Activated CD4-positive, alpha-beta T cell treated with anti-CD3 and anti-CD28 coated beads, Interleukin-2, Interleukin-6, amounts not matched to agents 100 ng/mL and 50 ng/mL, durations not matched to agents 16 hours and 8 hours (primary cell): Measurements from ENCODE around the gene LCA5.
"Not testable (repeated sequence)": the region's sequence is repeated elsewhere in the genome, so short reads cannot be mapped to it uniquely, and the experiment has no call there.

Source experiments
- DNase-seq: peaks from one replicate; pipeline ENCODE4 v3.0.0-alpha.2; 2020

LCA5 gene

GRCh38 chr6:79536954-79537747 lies at the start of gene LCA5:
LCA5 (minus strand) TSS chr6:79537430; CDS start chr6:79518894, 18,536 bp downstream.
- DNase-seq = peak; percentile 91

DNA sequence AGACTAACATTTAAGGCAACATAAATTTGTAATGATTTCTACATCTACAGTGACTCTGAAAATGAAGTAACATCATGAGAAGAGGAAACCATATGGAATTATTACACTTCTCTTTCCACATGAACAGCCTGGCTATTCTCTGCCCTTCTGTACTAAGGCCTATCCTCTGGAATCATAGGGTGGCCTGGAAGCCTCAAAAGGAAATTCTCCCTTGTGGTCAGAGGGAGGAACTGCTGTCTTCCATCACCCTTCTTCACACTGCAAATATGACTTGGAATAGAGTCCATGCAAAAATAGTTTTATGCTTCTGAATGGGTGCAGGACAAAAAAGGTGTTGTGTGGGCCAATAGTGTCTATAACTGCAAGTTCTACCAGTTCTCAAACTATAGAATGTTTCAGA lies 49.3 kb upstream of the LCA5 start:
- no peak for DNase-seq

- no peak for DNase-seq
Measured at GRCh38 chr6:79584332-79584731, 47.1 kb upstream of the LCA5 start.

GRCh38 chr6:79577926-79578325 lies 40.7 kb upstream of the LCA5 start:
- not testable (repeated sequence) for DNase-seq

GRCh38 chr6:79574630-79575225 lies 37.5 kb upstream of the LCA5 start:
- no peak for DNase-seq

- no peak for DNase-seq
Measured at GRCh38 chr6:79574174-79574573, 36.9 kb upstream of the LCA5 start.

DNA sequence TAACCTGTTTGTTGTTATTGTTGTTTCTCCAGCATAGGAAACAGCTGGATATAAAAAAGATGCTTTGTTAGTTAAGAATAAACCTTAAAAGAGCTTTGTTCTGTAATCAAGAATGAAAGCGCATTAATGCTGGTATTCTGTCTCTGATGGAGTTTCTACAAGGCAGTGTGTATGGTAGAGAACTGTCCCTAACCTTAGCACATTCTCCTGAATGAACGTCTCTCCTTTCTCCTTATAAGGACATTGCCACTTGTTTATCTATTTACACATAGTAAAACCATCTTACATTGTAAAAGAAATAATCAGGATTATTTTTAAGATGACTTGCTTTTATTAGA lies 33.8 kb upstream of the LCA5 start:
- no peak for DNase-seq

DNA sequence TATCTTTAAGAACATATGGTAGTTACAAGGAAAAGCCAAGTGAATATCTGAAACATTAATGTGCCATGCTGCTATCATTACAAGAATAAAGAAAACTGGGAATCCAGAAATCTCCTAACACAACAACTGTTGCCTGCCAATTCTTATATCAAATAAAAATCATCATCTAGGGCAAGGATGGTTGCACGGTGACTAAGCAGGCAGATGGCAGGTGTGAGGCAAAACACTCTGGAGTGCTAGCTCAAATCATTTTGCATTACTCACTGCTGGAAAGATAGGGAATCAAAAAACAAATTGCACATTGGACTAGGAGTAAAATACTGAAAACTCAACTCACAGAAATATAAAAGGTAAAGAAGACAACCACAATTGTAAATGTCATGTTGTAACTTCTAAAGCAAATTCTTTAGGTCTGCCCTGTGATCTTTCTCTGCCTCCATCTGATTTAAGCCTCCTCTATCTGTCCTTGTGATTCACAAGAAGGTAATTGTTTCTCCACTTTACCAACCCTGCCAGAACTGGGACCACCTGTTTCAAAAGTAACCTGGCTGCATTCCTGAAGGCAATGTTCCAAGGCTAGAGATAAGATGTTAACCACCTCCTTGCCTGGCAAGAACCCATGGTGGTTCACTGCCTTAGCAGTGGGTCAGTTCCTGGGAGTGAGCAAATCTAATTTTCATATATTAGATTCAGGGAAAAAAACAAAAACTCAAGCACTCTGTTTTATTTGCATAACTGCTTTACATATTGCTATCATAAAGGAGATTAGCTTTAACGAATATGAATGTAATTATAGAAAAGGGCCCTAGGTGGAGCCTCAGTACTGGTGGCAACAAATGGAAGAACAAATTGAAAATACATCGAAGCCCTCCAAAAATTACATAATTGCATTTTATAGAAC lies 33.1 kb upstream of the LCA5 start:
- DNase-seq = peak; percentile 23

DNA sequence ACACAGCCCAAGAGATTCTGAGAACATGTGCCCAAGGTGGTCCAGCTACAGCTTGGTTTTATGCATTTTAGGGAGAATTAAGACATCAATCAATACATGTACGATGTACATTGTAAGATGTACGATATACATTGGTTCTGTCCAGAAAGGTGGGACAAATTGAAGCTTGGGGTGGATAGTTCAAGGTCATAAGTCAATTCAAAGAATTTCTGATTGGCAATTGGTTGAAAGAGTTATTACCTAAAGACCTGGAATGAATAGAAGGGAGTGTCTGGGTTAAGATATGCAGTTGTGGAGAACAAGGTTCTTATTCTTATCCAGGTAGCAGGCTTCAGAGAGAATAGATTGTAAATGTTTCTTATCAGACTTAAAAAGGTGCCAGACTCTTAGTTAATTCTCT lies 31.8 kb upstream of the LCA5 start:
- DNase-seq = no peak

- no peak for DNase-seq
Measured at GRCh38 chr6:79564636-79565035, 27.4 kb upstream of the LCA5 start.

DNA sequence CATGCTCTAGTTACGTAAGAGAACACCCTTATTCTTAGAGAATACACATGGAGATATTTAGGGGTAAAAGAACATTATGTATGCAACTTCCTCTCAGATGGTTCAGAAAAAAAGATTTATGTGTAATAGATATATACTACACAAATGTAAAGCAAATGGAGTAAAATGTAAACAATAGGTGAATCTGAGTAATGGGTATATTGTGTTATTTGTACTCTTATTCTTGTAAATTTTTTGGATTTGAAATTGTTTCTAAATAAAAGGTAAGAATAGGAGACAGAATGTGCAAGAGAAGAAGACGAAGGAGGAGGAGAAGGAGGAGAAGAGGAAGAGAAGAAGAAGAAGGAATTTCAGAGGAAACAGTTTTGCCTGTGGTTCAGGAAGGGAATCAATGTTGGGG lies 22.5 kb upstream of the LCA5 start:
- no peak for DNase-seq

DNA sequence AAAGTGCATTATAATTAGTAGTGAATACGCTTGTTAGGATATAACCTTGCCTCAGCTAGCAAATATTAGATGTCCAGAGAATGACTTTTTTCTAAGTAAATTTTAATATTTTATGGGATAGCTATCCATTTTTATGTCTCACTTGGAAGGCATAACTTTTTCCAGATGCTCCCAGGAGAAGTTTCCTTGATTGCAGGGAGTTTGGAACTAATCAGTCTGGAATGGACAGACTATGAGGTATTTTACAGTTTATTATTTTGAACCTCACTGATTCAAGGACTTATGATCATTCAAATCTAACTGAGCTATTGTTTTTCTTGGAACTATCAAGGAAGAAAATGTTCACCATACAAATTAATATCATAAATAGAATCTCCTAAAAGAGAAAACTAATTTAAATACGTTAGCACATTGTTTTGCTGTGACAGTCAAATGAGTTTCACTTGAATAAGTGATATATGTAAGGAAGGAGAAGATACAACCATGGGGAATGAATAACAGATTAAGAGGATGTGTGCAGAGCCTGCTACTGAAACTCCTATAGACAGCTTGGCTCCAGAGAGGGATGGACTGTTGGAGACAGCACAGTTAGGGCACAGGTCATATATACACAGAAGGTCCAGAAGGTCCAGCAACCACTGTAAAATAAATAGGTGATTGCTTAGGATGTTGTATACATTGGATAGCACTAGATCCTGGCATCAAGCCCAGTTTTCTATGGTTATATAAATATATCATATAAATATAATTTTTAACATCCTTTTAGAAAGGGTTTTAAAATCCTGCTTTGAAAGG lies 20.6 kb upstream of the LCA5 start:
- DNase-seq = no peak

GRCh38 chr6:79554305-79554704 lies 17.1 kb upstream of the LCA5 start:
- no peak for DNase-seq

DNA sequence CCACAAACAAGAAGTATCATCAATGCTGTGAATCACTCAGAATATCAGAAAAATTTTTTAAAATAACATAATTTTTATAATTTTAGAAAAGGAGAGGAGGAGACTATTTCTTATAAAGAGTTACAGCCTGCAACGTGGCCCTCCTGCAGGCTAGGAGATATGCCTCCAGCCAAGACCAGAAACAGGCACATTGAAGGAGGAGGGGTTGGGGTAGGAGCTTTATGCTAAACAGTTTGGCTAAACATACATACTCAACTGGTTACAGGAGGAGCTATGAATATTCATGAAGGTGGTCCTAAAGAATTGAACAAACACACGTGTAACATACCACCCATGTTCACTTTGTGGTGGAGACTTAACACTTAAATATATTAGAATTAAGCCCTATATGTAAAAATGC lies 14.2 kb upstream of the LCA5 start:
- no peak for DNase-seq

DNA sequence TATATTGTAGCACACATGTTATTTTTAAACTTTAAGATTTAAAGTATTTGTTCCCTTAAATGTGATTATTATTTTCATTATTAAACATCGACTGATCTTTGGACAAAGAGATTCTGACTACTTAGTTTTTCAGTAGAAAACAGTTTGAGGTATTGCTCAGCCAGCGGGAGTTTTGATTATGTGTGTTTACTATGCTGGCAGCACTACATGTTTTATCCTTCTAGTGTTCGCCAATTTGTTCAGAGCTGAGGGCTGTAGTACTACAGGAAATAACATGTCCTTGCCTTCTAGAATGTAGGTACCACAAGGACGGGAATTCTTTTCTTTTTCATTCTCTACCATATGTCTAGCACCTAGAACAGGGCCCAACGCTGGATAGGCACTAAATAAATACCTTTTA lies 11.1 kb upstream of the LCA5 start:
- no peak for DNase-seq

GRCh38 chr6:79546186-79546585 lies 9.0 kb upstream of the LCA5 start:
- DNase-seq = no peak

GRCh38 chr6:79544939-79545450 lies 7.8 kb upstream of the LCA5 start:
- DNase-seq = no peak

DNA sequence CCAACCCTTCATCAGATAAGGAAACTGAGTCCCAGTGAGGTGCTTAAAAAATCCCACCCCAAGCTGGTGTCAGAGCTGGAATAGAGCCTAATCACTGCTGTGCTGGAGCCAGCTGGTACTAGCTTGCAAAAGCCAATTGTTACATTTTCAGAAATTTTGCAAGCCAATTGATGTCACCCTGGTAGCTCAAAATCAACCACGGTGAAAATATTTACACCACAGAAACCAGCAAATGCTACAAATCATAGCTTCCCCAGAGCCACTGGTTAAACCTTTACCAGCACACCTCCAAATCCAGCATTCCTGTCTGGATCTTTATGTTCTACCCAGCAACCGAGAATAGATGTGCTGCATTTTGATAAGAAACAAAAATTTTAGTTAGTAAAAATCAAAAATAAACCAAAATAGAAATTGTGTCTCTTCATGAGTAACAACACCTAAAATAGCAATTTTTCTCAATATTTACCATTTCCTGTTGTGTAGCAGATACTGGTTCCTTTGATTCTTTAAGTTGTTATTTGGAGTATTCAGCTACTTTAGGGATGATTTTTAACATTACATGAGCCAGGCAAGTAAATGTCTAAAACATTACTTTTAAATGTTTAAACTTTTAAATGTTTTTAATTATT lies 7.2 kb upstream of the LCA5 start:
- DNase-seq = no peak

- DNase-seq = no peak
Measured at GRCh38 chr6:79543886-79544285, 6.7 kb upstream of the LCA5 start.

- DNase-seq = no peak
Measured at GRCh38 chr6:79543411-79543810, 6.2 kb upstream of the LCA5 start.

GRCh38 chr6:79538106-79538971 lies 1.1 kb upstream of the LCA5 start:
- DNase-seq = no peak
